GM12892 (cell line): Measurements from ENCODE around the gene CDH6.

ENCODE experiments used
- POLR2A ChIP-seq: IDR thresholded peaks from 2 replicates; pipeline ENCODE4 v1.6.1; 2011; ENCODE audit warnings: low read depth, low read length, control low read depth
- TAF1 ChIP-seq: IDR thresholded peaks from 2 replicates; pipeline ENCODE4 v1.6.1; 2011; ENCODE audit warnings: low read depth, mild to moderate bottlenecking, control low read depth, low read length, borderline replicate concordance

- TF ChIP-seq TAF1 (no peak), POLR2A (no peak)
These were observed 20.2 kb downstream of the CDH6 start for GRCh38 chr5:31213705-31214121.
